K562 (cell line): ENCODE results near the gene DTNBP1. TPM values are rescaled to one million over a fixed set of nuclear protein-coding genes. Genes with fewer than 3 reads are reported as not detected.

Source experiments
- ARNT ChIP-seq, 2 experiments: fragments of 450-650 bp; IDR thresholded peaks; 2 replicates each; pipeline ENCODE4 v1.6.1; 2016; ENCODE audit warnings: mild to moderate bottlenecking in 1 of 2
- FUS ChIP-seq: fragments of 200-400 bp; formaldehyde crosslinking; optimal IDR thresholded peaks from 2 replicates; pipeline ENCODE3; 2017; ENCODE audit warnings: low read depth, low read length
- KAT8 ChIP-seq: fragments of 450-650 bp; IDR thresholded peaks from 2 replicates; pipeline ENCODE4 v1.6.1; 2016; ENCODE audit warnings: low read depth, mild to moderate bottlenecking
- KDM1A ChIP-seq, 2 experiments: fragments of 450-650 bp; IDR thresholded peaks; 2 replicates each; pipeline ENCODE4 v1.6.1; 2016; ENCODE audit warnings: mild to moderate bottlenecking in 2 of 2
- LARP7 ChIP-seq: fragments of 450-650 bp; IDR thresholded peaks from 2 replicates; pipeline ENCODE4 v1.6.1; 2016
- MCM2 ChIP-seq: fragments of 450-650 bp; IDR thresholded peaks from 2 replicates; pipeline ENCODE4 v1.6.1; 2017; ENCODE audit warnings: low read depth, mild to moderate bottlenecking
- MCM5 ChIP-seq: fragments of 450-650 bp; IDR thresholded peaks from 2 replicates; pipeline ENCODE4 v1.6.1; 2016; ENCODE audit warnings: low read depth
- MEF2A ChIP-seq: IDR thresholded peaks from 2 replicates; pipeline ENCODE4 v1.6.1; 2011; ENCODE audit warnings: low read depth, mild to moderate bottlenecking, low read length, moderate library complexity; ENCODE audit not compliant: control insufficient read depth
- NBN ChIP-seq: fragments of 450-650 bp; IDR thresholded peaks from 2 replicates; pipeline ENCODE4 v1.6.1; 2016; ENCODE audit warnings: low read depth, mild to moderate bottlenecking
- NFE2 ChIP-seq: IDR thresholded peaks from 2 replicates; pipeline ENCODE4 v1.6.1; 2014; ENCODE audit warnings: antibody characterized with exemption, low read depth
- PRPF4 ChIP-seq: fragments of 200-400 bp; formaldehyde crosslinking; IDR thresholded peaks from one replicate; pipeline ENCODE4 v1.6.1; 2017; ENCODE audit warnings: low read length, low read depth, mild to moderate bottlenecking; ENCODE audit not compliant: insufficient read depth, poor library complexity, severe bottlenecking
- RBM17 ChIP-seq: fragments of 200-400 bp; formaldehyde crosslinking; IDR thresholded peaks from 2 replicates; pipeline ENCODE4 v1.6.1; 2017; ENCODE audit warnings: low read depth, mild to moderate bottlenecking, low read length, borderline replicate concordance
- SMAD1 ChIP-seq: fragments of 150-350 bp; IDR thresholded peaks from 2 replicates; pipeline ENCODE4 v1.6.1; 2014; ENCODE audit warnings: low read length, low read depth; ENCODE audit not compliant: partially characterized antibody
- SMAD3 ChIP-seq: fragments of 450-650 bp; formaldehyde crosslinking; conservative IDR thresholded peaks from 2 replicates; pipeline ENCODE4 v1.4.0; 2020; ENCODE audit warnings: mild to moderate bottlenecking
- TBL1XR1 ChIP-seq, 2 experiments: IDR thresholded peaks; 2 replicates each; pipeline ENCODE4 v1.6.1; 2012; ENCODE audit warnings: improper control_type of control experiment in 2 of 2, low read length in 2 of 2, mild to moderate bottlenecking in 1 of 2
- TEAD4 ChIP-seq, 2 experiments: sonication (generic) in 1 of 2; formaldehyde crosslinking in 1 of 2; IDR thresholded peaks; 2 replicates each; pipeline versions ENCODE4 v1.6.1 to v1.8.0; 2012 to 2022; ENCODE audit warnings: borderline replicate concordance in 1 of 2, inconsistent platforms in 1 of 2, low read length in 1 of 2, mild to moderate bottlenecking in 1 of 2, missing genetic modification reagents in 1 of 2
- ZNF311 ChIP-seq: fragments of 250-450 bp; sonication (Bioruptor Pico); IDR thresholded peaks from 2 replicates; pipeline ENCODE4 v1.4.0; 2020; ENCODE audit warnings: mild to moderate bottlenecking, moderate library complexity
- ZNF644 ChIP-seq: fragments of 200-800 bp; sonication (Bioruptor generic); IDR thresholded peaks from 2 replicates; pipeline ENCODE4 v1.6.1; 2016; ENCODE audit warnings: low read depth, missing genetic modification characterization, missing compliant biosample characterization
- polyA plus RNA-seq, 8 experiments: library from polyadenylated mRNA; depleted of rRNA in 4 of 8; stranded (reverse) in 5 of 8; unstranded in 3 of 8; fragments of >200 nt; fragmentation: Nextera tagmentation in 2 of 8; fragmentation: Illumina TruSeq in 1 of 8; extraction: Ambion mirVana in 2 of 8; extraction: Trizol in 1 of 8; gene quantifications; 2 replicates each; pipeline versions ENCODE4 v1.2.1 to v1.2.3, GENCODE V29; 2011 to 2014; ENCODE audit warnings: inconsistent platforms in 1 of 8, missing spikeins in 1 of 8
- total RNA-seq, 7 experiments: library from RNA; depleted of rRNA in 6 of 7; stranded (reverse); fragments of >200 nt in 6 of 7; fragmentation: Illumina TruSeq in 2 of 7; extraction: Trizol in 2 of 7; gene quantifications; 2 replicates each; pipeline versions ENCODE4 v1.2.1 to v1.2.3, GENCODE V29; 2011 to 2021; ENCODE audit warnings: low replicate concordance in 1 of 7
- TF ChIP-seq, protein P1 (sequence below): fragments of 150-350 bp; conservative IDR thresholded peaks from 2 replicates; pipeline ENCODE4 v1.6.1; 2014; ENCODE audit warnings: low read length
- TF ChIP-seq, protein P2 (sequence below): fragments of 250-450 bp; sonication (Bioruptor Pico); IDR thresholded peaks from 2 replicates; pipeline ENCODE4 v1.5.1; 2021; ENCODE audit warnings: mild to moderate bottlenecking
- TF ChIP-seq, protein P3 (sequence below): fragments of 250-450 bp; sonication (Bioruptor Pico); IDR thresholded peaks from 2 replicates; pipeline ENCODE4 v1.9.0; 2021; ENCODE audit warnings: mild to moderate bottlenecking, inconsistent platforms
- TF ChIP-seq, protein P4 (sequence below), 3 experiments: fragments of 200-800 bp in 1 of 3; sonication (Bioruptor generic) in 1 of 3; sonication (generic) in 1 of 3; formaldehyde crosslinking in 1 of 3; IDR thresholded peaks; 2 replicates each; pipeline versions ENCODE4 v1.6.1 to v1.8.0; 2016 to 2022; ENCODE audit warnings: mild to moderate bottlenecking in 2 of 3, missing compliant biosample characterization in 2 of 3, missing genetic modification characterization in 2 of 3, missing genetic modification reagents in 1 of 3

Gene DTNBP1
- total and polyA plus RNA-seq, 9 of the 15 experiments (the other 6 are each of a cell fraction or from before 2014, with no cell fraction given) = 16.7 to 54.5 (median 21.4) TPM

DNA sequence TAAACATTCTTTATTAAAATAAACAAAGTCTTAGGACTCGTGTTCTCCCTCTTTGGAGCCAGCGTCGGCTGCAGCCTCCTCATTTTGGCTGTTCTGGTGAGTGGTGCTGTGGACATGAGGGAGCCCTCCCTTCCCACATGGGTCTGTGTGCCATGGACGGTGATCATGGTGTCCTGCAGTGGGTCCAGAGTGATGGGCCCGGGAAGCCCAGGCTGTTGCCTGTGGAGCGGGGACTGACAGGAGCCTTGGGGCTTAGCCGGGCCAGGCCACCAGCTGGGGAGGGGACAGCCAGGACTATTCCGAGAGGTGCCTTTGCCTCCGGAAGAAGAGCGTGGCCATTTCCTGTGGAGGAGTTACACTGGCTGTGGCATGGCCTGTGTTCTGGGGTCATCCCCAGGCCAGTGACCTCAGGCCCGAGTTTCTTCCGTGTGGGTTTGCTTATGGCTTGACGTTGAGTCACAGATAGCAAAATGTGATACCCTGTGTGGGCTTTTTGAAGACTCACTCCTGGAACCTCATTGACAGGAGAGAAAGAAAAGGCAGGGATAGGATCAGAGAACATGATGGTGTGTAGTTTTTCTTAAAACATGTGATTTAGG, 153.4 kb downstream of the DTNBP1 start (continued):
- TF ChIP-seq RBM17 (no peak), TBL1XR1 (IDR thresholded peaks at IDR 0.05; ENCODE audit: low read length in 2 of 2) (peak in 1 of 2 experiments; percentile 61; a peak in 1 of 4 replicates), FUS (no peak), TEAD4 (IDR thresholded peaks at IDR 0.05; ENCODE audit: low read length) (peak; percentile 51), TEAD4 (CRISPR knock-in tag; IDR thresholded peaks at IDR 0.05; ENCODE audit: borderline replicate concordance) (no peak), ZNF644 (tag) (no peak), LARP7 (no peak), NFE2 (peak; percentile 78), MEF2A (no peak), PRPF4 (no peak), KAT8 (no peak), KDM1A (IDR thresholded peaks at IDR 0.05) (no peak), NBN (no peak), MCM2 (no peak), ZNF311 (CRISPR knock-in tag) (peak; percentile 90), SMAD3 (CRISPR knock-in tag) (peak; percentile 70; the same call in 1 of the 2 replicates), SMAD1 (no peak), MCM5 (no peak), ARNT (IDR thresholded peaks at IDR 0.05) (no peak)
- TF ChIP-seq, protein P1, sequence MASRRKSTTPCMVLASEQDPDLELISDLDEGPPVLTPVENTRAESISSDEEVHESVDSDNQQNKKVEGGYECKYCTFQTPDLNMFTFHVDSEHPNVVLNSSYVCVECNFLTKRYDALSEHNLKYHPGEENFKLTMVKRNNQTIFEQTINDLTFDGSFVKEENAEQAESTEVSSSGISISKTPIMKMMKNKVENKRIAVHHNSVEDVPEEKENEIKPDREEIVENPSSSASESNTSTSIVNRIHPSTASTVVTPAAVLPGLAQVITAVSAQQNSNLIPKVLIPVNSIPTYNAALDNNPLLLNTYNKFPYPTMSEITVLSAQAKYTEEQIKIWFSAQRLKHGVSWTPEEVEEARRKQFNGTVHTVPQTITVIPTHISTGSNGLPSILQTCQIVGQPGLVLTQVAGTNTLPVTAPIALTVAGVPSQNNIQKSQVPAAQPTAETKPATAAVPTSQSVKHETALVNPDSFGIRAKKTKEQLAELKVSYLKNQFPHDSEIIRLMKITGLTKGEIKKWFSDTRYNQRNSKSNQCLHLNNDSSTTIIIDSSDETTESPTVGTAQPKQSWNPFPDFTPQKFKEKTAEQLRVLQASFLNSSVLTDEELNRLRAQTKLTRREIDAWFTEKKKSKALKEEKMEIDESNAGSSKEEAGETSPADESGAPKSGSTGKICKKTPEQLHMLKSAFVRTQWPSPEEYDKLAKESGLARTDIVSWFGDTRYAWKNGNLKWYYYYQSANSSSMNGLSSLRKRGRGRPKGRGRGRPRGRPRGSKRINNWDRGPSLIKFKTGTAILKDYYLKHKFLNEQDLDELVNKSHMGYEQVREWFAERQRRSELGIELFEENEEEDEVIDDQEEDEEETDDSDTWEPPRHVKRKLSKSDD = no peak
- TF ChIP-seq, protein P2, sequence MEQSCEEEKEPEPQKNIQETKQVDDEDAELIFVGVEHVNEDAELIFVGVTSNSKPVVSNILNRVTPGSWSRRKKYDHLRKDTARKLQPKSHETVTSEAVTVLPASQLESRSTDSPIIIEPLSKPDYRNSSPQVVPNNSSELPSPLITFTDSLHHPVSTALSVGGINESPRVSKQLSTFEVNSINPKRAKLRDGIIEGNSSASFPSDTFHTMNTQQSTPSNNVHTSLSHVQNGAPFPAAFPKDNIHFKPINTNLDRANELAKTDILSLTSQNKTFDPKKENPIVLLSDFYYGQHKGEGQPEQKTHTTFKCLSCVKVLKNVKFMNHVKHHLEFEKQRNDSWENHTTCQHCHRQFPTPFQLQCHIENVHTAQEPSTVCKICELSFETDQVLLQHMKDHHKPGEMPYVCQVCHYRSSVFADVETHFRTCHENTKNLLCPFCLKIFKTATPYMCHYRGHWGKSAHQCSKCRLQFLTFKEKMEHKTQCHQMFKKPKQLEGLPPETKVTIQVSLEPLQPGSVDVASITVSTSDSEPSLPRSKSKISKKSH (CRISPR knock-in tag) = no peak
- TF ChIP-seq, protein P3, sequence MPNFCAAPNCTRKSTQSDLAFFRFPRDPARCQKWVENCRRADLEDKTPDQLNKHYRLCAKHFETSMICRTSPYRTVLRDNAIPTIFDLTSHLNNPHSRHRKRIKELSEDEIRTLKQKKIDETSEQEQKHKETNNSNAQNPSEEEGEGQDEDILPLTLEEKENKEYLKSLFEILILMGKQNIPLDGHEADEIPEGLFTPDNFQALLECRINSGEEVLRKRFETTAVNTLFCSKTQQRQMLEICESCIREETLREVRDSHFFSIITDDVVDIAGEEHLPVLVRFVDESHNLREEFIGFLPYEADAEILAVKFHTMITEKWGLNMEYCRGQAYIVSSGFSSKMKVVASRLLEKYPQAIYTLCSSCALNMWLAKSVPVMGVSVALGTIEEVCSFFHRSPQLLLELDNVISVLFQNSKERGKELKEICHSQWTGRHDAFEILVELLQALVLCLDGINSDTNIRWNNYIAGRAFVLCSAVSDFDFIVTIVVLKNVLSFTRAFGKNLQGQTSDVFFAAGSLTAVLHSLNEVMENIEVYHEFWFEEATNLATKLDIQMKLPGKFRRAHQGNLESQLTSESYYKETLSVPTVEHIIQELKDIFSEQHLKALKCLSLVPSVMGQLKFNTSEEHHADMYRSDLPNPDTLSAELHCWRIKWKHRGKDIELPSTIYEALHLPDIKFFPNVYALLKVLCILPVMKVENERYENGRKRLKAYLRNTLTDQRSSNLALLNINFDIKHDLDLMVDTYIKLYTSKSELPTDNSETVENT (CRISPR knock-in tag) = no peak
- TF ChIP-seq, protein P4, sequence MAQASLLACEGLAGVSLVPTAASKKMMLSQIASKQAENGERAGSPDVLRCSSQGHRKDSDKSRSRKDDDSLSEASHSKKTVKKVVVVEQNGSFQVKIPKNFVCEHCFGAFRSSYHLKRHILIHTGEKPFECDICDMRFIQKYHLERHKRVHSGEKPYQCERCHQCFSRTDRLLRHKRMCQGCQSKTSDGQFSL (CRISPR knock-in tag; IDR thresholded peaks at IDR 0.05) = no peak
- TF ChIP-seq, protein P4 (tag; IDR thresholded peaks at IDR 0.05) = no peak
